Thymus (tissue), 11 donors: Measurements from ENCODE around the gene ARHGAP4. TPM values are rescaled to one million over a fixed set of nuclear protein-coding genes. Genes with fewer than 3 reads are reported as not detected.

ENCODE experiments used
- DNase-seq, 9 donors: peaks; one replicate each; pipeline ENCODE4 v3.0.0-alpha.2; 2013; ENCODE audit warnings: low spot score in 9 of 9, low read depth in 6 of 9, missing footprints in 1 of 9
- H3K27ac ChIP-seq, 2 donors: one replicate each; pipeline ENCODE4 v1.5.1; 2013; ENCODE audit warnings: control low read depth in 1 of 2, low read depth in 1 of 2, low read length in 1 of 2, mild to moderate bottlenecking in 1 of 2, moderate library complexity in 1 of 2
- H3K27me3 ChIP-seq, 2 donors: one replicate each; pipeline ENCODE4 v1.5.1; 2013; ENCODE audit warnings: low read length in 1 of 2; ENCODE audit not compliant: control insufficient read depth in 2 of 2, insufficient read depth in 1 of 2
- H3K36me3 ChIP-seq, 2 donors: one replicate each; pipeline ENCODE4 v1.5.1; 2013; ENCODE audit warnings: low read length in 1 of 2, mild to moderate bottlenecking in 1 of 2, moderate library complexity in 1 of 2; ENCODE audit not compliant: control insufficient read depth in 2 of 2, insufficient read depth in 2 of 2
- H3K4me1 ChIP-seq, 2 donors: one replicate each; pipeline ENCODE4 v1.5.1; 2013; ENCODE audit warnings: low read length in 2 of 2; ENCODE audit not compliant: control insufficient read depth in 2 of 2, insufficient read depth in 2 of 2
- H3K4me3 ChIP-seq, 2 donors: one replicate each; pipeline ENCODE4 v1.5.1; 2013; ENCODE audit warnings: low read length in 2 of 2, control low read depth in 1 of 2, mild to moderate bottlenecking in 1 of 2
- H3K9me3 ChIP-seq, 2 donors: one replicate each; pipeline ENCODE4 v1.5.1; 2013; ENCODE audit warnings: low read length in 1 of 2, mild to moderate bottlenecking in 1 of 2; ENCODE audit not compliant: control insufficient read depth in 2 of 2, insufficient read depth in 1 of 2
- WGBS: extraction: QIAGEN DNeasy Blood & Tissue Kit; methylation state at CpG from one replicate; pipeline ENCODE4 v1.1.7; 2013; 5-methylcytosine and 5-hydroxymethylcytosine counted together
- polyA plus RNA-seq: library from polyadenylated mRNA; stranded (reverse); fragments of 200-250 nt; gene quantifications from one replicate; pipeline ENCODE4 v1.2.3, GENCODE V29; 2013
- total RNA-seq: library from RNA; stranded (reverse); fragments of 120-200 nt; gene quantifications from one replicate; pipeline ENCODE4 v1.2.4, GENCODE V29; 2013
- donor health status: healthy.

The ARHGAP4 gene
- total and polyA plus RNA-seq, 2 donors, result 139 to 481 TPM

- H3K36me3 ChIP-seq, result peaks cover 15 to 37% of the 10 kb centered on the region in 2 donors
- peaks cover 0 to 31% of the 10 kb centered on the region in 2 donors for H3K27me3 ChIP-seq
- H3K4me1 ChIP-seq, result peaks cover 0 to 39% of the 10 kb centered on the region in 2 donors
- 97% methylated on average over 13 of the region's 13 CpGs for WGBS
- DNase-seq, result no peak
- H3K4me3 ChIP-seq, result no peak overlapping the region
- H3K9me3 ChIP-seq, result peaks cover 0 to 6% of the 10 kb centered on the region in 2 donors
- H3K27ac ChIP-seq, result no peak overlapping the region
Observed at GRCh38 chrX:153932220-153932915, 6.3 kb upstream of the ARHGAP4 start.

DNA sequence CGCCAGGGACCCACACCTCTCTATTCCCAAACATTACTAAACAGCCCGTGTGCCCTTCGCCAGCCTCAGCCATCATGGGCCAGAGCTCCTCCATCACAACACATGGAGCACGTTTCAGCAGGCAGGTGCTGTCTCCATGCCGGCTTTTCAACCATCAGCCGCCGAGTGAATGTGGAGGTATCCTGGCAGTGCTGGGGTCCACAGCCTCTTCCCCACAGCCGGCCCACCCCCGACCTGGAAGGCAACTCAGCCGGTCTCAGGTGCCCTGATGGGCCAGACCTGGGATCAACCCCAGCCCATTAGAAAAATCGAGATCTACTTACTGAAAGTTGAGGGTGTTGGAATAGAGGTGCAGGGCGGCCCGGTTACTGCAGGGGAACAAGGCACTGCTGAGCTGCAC, 5.7 kb upstream of the ARHGAP4 start:
- Histone ChIP-seq H3K27ac (no peak overlapping the region), H3K9me3 (peaks cover 0 to 7% of the 10 kb centered on the region in 2 donors), H3K36me3 (peaks cover 15 to 37% of the 10 kb centered on the region in 2 donors), H3K4me1 (peaks cover 0 to 45% of the 10 kb centered on the region in 2 donors), H3K4me3 (no peak overlapping the region), H3K27me3 (peaks cover 0 to 31% of the 10 kb centered on the region in 2 donors)
- 98% methylated on average over 13 of the region's 13 CpGs for WGBS
- no peak for DNase-seq

DNA sequence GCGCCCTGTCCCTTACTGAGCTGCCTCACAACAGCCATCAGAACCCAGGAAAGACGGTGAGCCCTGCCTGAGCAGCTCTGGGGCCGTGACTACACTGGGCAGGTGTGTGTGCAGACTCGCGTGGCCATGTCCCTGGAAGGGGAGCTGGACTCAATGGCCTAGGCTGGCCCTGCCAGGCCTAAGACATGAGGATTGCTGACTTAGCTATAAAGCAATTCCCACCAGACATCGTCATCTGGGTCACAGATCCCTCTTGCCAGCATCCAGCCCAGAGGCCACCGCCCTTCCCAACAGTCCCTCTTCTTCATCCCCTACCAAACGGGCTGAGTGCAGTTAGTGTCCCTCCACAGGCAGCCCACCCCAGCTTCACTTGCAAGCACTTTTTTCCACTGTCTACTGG, 5.1 kb upstream of the ARHGAP4 start:
- H3K27ac ChIP-seq, result no peak overlapping the region
- H3K4me1 ChIP-seq, result peaks cover 0 to 50% of the 10 kb centered on the region in 2 donors
- peaks cover 0 to 7% of the 10 kb centered on the region in 2 donors for H3K9me3 ChIP-seq
- WGBS, result 99% methylated on average over 8 of the region's 8 CpGs
- peaks cover 0 to 29% of the 10 kb centered on the region in 2 donors for H3K27me3 ChIP-seq
- H3K36me3 ChIP-seq, result peaks cover 15 to 37% of the 10 kb centered on the region in 2 donors
- H3K4me3 ChIP-seq, result no peak overlapping the region
- DNase-seq, result no peak

DNA sequence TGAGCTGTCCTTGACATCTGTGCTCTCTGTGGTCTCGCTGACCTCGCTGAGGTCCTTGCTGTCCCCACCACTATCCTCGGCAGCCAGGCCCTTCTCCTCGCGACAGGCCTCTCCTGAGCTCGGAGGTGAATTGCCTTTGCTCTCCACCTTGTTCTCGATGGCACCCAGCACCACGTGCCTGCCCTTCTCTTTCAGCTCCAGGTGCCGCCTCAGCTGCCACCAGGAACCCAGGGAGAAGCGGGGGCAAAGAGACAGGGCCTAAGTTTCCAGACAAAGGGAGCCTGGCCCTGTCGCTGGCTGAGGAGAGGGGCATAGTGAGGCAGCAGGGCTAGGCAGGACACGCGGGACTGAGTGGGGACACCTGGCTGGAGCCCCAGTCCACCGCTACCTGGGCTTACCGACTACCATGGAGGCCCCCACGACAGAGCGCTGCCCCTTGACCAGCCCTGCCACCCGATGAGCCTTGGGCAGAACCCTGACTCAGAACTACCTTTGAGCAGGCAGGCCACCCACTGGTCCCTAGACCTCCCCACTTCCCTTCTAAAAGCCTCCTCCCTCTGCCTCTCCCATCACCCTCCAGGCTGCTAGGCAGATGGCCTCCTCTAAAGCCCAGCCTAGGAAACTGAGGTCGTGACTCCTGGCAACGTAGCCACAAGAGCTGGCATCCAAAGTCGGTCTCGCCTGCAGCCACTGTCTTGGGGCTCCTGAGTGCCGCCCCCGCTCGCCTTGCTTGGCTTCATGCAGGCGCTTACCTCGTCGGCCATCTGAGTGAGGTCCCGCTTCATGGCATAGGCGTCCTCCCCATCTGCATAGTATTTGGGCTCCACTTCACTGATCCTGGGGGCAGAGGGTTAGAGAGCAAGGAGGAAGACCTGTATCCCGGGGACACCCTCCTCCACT, 4.2 kb upstream of the ARHGAP4 start:
- peaks cover 15 to 37% of the 10 kb centered on the region in 2 donors for H3K36me3 ChIP-seq
- peaks cover 0 to 28% of the 10 kb centered on the region in 2 donors for H3K27me3 ChIP-seq
- H3K9me3 ChIP-seq, result peaks cover 0 to 7% of the 10 kb centered on the region in 2 donors
- H3K4me1 ChIP-seq, result peaks cover 0 to 48% of the 10 kb centered on the region in 2 donors
- no peak overlapping the region for H3K4me3 ChIP-seq
- 97% methylated on average over 31 of the region's 31 CpGs for WGBS
- no peak overlapping the region for H3K27ac ChIP-seq
- DNase-seq, result no peak

DNA sequence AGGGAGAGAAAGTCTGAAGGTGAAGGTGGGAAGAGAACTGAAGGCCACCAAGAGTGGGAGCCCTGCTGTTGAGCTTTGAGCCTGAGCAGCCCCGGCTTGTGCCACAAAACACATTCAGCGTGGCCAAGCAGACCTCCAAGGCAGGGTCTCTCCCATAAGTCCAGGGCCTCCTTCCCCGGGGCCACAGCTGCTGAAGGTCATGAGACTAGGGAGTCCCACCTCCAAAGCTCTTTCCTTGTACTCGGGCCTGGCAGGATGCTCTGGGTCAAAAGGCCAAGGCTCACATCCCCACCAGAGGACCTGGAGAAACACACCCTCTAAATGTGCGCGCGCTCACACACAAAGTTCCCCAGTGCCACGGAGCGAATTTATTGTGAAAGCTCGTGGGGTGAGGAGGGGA, 3.5 kb upstream of the ARHGAP4 start:
- Histone ChIP-seq H3K9me3 (peaks cover 0 to 7% of the 10 kb centered on the region in 2 donors), H3K4me3 (peak overlapping the region in 1 of 2 donors; percentile 46), H3K4me1 (peaks cover 0 to 53% of the 10 kb centered on the region in 2 donors), H3K36me3 (peaks cover 15 to 37% of the 10 kb centered on the region in 2 donors), H3K27ac (peak overlapping the region; percentile 31 to 93), H3K27me3 (peaks cover 0 to 28% of the 10 kb centered on the region in 2 donors)
- DNase-seq, result no peak
- WGBS, result 91% methylated on average over 10 of the region's 10 CpGs

GRCh38 chrX:153928846-153929245, 2.8 kb upstream of the ARHGAP4 start:
- DNase-seq, result no peak
- 48% methylated on average over 9 of the region's 9 CpGs for WGBS
- Histone ChIP-seq H3K27ac (peak overlapping the region in 1 of 2 donors; percentile 93), H3K9me3 (peaks cover 0 to 7% of the 10 kb centered on the region in 2 donors), H3K4me1 (peaks cover 0 to 55% of the 10 kb centered on the region in 2 donors), H3K36me3 (peaks cover 15 to 37% of the 10 kb centered on the region in 2 donors), H3K4me3 (peak overlapping the region; percentile 46 to 61), H3K27me3 (peaks cover 0 to 21% of the 10 kb centered on the region in 2 donors)

- peak overlapping the region; percentile 93 to 100 for H3K27ac ChIP-seq
- peak; percentile 72 to 97 (median 89) for DNase-seq
- WGBS, result under 1% methylated on average over 76 of the region's 76 CpGs
- H3K4me3 ChIP-seq, result peak overlapping the region; percentile 61 to 87
- H3K36me3 ChIP-seq, result peaks cover 15 to 37% of the 10 kb centered on the region in 2 donors
- H3K27me3 ChIP-seq, result peaks cover 0 to 22% of the 10 kb centered on the region in 2 donors
- H3K4me1 ChIP-seq, result peaks cover 0 to 59% of the 10 kb centered on the region in 2 donors
- H3K9me3 ChIP-seq, result peaks cover 0 to 7% of the 10 kb centered on the region in 2 donors
Observed at GRCh38 chrX:153927922-153928760, 2.1 kb upstream of the ARHGAP4 start.

DNA sequence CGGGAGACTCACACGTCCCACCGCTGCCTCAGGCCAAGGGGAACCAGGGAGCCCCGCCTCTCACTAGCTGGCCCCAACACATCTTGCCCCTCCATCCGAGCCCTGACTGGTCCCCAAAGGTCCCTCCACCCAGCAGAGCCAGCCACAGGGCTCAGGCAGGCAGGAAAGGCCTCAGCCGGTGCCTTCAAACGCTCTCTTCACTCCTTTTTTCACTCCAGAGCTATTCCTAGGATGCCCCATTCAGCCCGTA, 1.5 kb upstream of the ARHGAP4 start:
- H3K36me3 ChIP-seq, result peaks cover 15 to 31% of the 10 kb centered on the region in 2 donors
- H3K4me3 ChIP-seq, result peak overlapping the region; percentile 61 to 87
- H3K4me1 ChIP-seq, result peaks cover under 1 to 64% of the 10 kb centered on the region in 2 donors
- 0% methylated on average over 8 of the region's 8 CpGs for WGBS
- no peak for DNase-seq
- peaks cover 0 to 7% of the 10 kb centered on the region in 2 donors for H3K9me3 ChIP-seq
- H3K27ac ChIP-seq, result peak overlapping the region; percentile 93 to 100
- H3K27me3 ChIP-seq, result peaks cover 0 to 22% of the 10 kb centered on the region in 2 donors
